Measurements from ENCODE around the gene KCNK5.

- TF ChIP-seq, protein P1, sequence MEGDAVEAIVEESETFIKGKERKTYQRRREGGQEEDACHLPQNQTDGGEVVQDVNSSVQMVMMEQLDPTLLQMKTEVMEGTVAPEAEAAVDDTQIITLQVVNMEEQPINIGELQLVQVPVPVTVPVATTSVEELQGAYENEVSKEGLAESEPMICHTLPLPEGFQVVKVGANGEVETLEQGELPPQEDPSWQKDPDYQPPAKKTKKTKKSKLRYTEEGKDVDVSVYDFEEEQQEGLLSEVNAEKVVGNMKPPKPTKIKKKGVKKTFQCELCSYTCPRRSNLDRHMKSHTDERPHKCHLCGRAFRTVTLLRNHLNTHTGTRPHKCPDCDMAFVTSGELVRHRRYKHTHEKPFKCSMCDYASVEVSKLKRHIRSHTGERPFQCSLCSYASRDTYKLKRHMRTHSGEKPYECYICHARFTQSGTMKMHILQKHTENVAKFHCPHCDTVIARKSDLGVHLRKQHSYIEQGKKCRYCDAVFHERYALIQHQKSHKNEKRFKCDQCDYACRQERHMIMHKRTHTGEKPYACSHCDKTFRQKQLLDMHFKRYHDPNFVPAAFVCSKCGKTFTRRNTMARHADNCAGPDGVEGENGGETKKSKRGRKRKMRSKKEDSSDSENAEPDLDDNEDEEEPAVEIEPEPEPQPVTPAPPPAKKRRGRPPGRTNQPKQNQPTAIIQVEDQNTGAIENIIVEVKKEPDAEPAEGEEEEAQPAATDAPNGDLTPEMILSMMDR (IDR thresholded peaks at IDR 0.05; ENCODE audit: poor library complexity), result no peak
- no peak for TF ChIP-seq EZH2 (IDR thresholded peaks at IDR 0.05; ENCODE audit: borderline replicate concordance)
These were observed 11.0 kb upstream of the KCNK5 start for GRCh38 chr6:39240155-39240757.
